D721Med (cell line): ENCODE data around the gene DNAH14.
A peak's percentile ranks its signal among the peaks of the same experiment; 100 is the strongest.
"Not testable (repeated sequence)": the region's sequence is repeated elsewhere in the genome, so short reads cannot be mapped to it uniquely, and the experiment has no call there.

ENCODE experiments used
- DNase-seq: peaks from one replicate; pipeline ENCODE4 v3.0.0; 2011; ENCODE audit warnings: low spot score; ENCODE audit not compliant: insufficient read length
- FAIRE-seq: peaks from 2 replicates; lab custom pipeline; 2011; peaks lifted over from hg19 to GRCh38; lab: Jason Lieb, UNC
- CTCF ChIP-seq: IDR thresholded peaks from 2 replicates; pipeline ENCODE4 v1.5.1; 2012; ENCODE audit warnings: mild to moderate bottlenecking, control low read depth; ENCODE audit not compliant: insufficient read depth; ENCODE audit errors: missing control alignments

The DNAH14 gene

GRCh38 chr1:225230483-225230882, 301.0 kb downstream of the DNAH14 start:
- FAIRE-seq (peak; percentile 32), DNase-seq (no peak)
- no peak for TF ChIP-seq CTCF

- not testable (repeated sequence) for DNase-seq, FAIRE-seq
Measured at GRCh38 chr1:225232930-225233329, 303.5 kb downstream of the DNAH14 start.

GRCh38 chr1:225242611-225243010, 313.1 kb downstream of the DNAH14 start:
- DNase-seq (no peak), FAIRE-seq (no peak)
- TF ChIP-seq CTCF = no peak

- no peak for TF ChIP-seq CTCF
- no peak for DNase-seq
- FAIRE-seq = no peak
Measured at GRCh38 chr1:225250432-225250831, 321.0 kb downstream of the DNAH14 start.

GRCh38 chr1:225253173-225253572, 323.7 kb downstream of the DNAH14 start:
- DNase-seq = no peak
- no peak for TF ChIP-seq CTCF
- no peak for FAIRE-seq

GRCh38 chr1:225253784-225254183, 324.3 kb downstream of the DNAH14 start:
- TF ChIP-seq CTCF = no peak
- FAIRE-seq (no peak), DNase-seq (no peak)

- DNase-seq (no peak), FAIRE-seq (no peak)
- TF ChIP-seq CTCF = no peak
Measured at GRCh38 chr1:225254676-225255075, 325.2 kb downstream of the DNAH14 start.

- DNase-seq = no peak
- no peak for FAIRE-seq
- no peak for TF ChIP-seq CTCF
Measured at GRCh38 chr1:225257081-225257480, 327.6 kb downstream of the DNAH14 start.
